Testis (tissue), 3 donors: Measurements from ENCODE around the gene PI3. TPM values are rescaled to one million over a fixed set of nuclear protein-coding genes. Genes with fewer than 3 reads are reported as not detected.

Experiments
- DNase-seq: peaks from one replicate; pipeline ENCODE4 v3.0.0-alpha.2; 2019
- H3K27ac ChIP-seq, 2 donors: fragments of 200-600 bp; sonication (generic); one replicate each; pipeline ENCODE4 v1.5.1; 2019
- H3K27me3 ChIP-seq: fragments of 200-600 bp; sonication (generic); one replicate; pipeline ENCODE4 v1.5.1; 2019
- H3K36me3 ChIP-seq: fragments of 200-600 bp; sonication (generic); one replicate; pipeline ENCODE4 v1.5.1; 2017; ENCODE audit warnings: low read depth; ENCODE audit errors: missing control alignments
- H3K4me1 ChIP-seq: fragments of 200-600 bp; sonication (generic); one replicate; pipeline ENCODE4 v1.5.1; 2019
- H3K4me3 ChIP-seq, 2 donors: fragments of 200-600 bp; sonication (generic); one replicate each; pipeline ENCODE4 v1.5.1; 2017 to 2019
- H3K9me3 ChIP-seq: fragments of 200-600 bp; sonication (generic); one replicate; pipeline ENCODE4 v1.5.1; 2017
- POLR2A ChIP-seq: fragments of 450-650 bp; IDR thresholded peaks from one replicate; pipeline ENCODE4 v1.6.1; 2017; ENCODE audit warnings: antibody characterized with exemption, mild to moderate bottlenecking, moderate library complexity
- WGBS, 2 donors: methylation state at CpG; one replicate each; pipeline ENCODE4 v1.1.5; 2018; 5-methylcytosine and 5-hydroxymethylcytosine counted together
- intact Hi-C: fragments of 100-400 bp; cut with DNase I; formaldehyde crosslinking; loops from one replicate; pipeline ENCODE4 v1.15.1; 2023; ENCODE audit warnings: low total_unique reads
- polyA plus RNA-seq: library from polyadenylated mRNA; stranded (reverse); fragments of 350-450 nt; fragmentation: Illumina TruSeq; extraction: RNeasy Lipid Tissue Mini Kit (QIAGEN cat#74804); gene quantifications from one replicate; pipeline ENCODE4 v1.2.3, GENCODE V29; 2014; ENCODE audit warnings: low read depth, low replicate concordance; ENCODE audit not compliant: insufficient read depth
- total RNA-seq, 2 donors: library from RNA; depleted of rRNA; stranded (reverse); fragments of >200 nt; gene quantifications; one replicate each; pipeline ENCODE4 v1.2.3, GENCODE V29; 2016
- TF ChIP-seq, protein P1 (sequence below), 3 experiments: fragments of 450-650 bp in 2 of 3; fragments of 200-600 bp in 1 of 3; sonication (generic) in 1 of 3; IDR thresholded peaks; one replicate each; pipeline ENCODE4 v1.5.1; 2016 to 2019; ENCODE audit warnings: antibody characterized with exemption in 3 of 3, mild to moderate bottlenecking in 2 of 3, moderate library complexity in 1 of 3

Gene PI3
- total and polyA plus RNA-seq, 3 donors from 2014 or later = 0.94 to 1.2 TPM; not detected in 1

DNA sequence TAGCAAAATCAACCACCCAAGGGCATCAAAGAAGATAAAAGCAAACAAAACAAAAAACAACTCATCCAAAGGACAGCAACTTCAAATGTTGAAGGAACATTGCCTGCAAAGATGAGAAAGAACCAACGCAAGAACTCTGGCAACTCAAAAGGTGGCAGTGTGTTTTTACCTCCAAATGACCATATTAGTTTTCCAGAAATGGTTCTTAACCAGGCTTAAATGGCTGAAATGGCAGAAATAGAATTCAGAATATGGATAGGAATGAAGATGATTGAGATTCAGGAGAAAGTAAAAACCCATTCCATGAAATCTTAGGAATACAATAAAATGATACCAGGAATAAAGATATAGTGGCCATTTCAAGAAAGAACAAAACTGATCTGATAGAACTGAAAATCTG is 9.8 kb upstream of the PI3 start:
- intact Hi-C loops = no loop called here
- no peak overlapping the region for H3K4me3 ChIP-seq
- no peaks in the 10 kb centered on the region for H3K27me3 ChIP-seq
- WGBS, 2 donors = 82 to 96% methylated on average over 1 of the region's 1 CpG
- no peaks in the 10 kb centered on the region for H3K4me1 ChIP-seq
- no peak for DNase-seq
- no peak overlapping the region for H3K27ac ChIP-seq
- TF ChIP-seq POLR2A = no peak
- TF ChIP-seq, protein P1, sequence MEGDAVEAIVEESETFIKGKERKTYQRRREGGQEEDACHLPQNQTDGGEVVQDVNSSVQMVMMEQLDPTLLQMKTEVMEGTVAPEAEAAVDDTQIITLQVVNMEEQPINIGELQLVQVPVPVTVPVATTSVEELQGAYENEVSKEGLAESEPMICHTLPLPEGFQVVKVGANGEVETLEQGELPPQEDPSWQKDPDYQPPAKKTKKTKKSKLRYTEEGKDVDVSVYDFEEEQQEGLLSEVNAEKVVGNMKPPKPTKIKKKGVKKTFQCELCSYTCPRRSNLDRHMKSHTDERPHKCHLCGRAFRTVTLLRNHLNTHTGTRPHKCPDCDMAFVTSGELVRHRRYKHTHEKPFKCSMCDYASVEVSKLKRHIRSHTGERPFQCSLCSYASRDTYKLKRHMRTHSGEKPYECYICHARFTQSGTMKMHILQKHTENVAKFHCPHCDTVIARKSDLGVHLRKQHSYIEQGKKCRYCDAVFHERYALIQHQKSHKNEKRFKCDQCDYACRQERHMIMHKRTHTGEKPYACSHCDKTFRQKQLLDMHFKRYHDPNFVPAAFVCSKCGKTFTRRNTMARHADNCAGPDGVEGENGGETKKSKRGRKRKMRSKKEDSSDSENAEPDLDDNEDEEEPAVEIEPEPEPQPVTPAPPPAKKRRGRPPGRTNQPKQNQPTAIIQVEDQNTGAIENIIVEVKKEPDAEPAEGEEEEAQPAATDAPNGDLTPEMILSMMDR (IDR thresholded peaks at IDR 0.05) = no peak
- H3K36me3 ChIP-seq = no peaks in the 10 kb centered on the region
- H3K9me3 ChIP-seq = no peaks in the 10 kb centered on the region

DNA sequence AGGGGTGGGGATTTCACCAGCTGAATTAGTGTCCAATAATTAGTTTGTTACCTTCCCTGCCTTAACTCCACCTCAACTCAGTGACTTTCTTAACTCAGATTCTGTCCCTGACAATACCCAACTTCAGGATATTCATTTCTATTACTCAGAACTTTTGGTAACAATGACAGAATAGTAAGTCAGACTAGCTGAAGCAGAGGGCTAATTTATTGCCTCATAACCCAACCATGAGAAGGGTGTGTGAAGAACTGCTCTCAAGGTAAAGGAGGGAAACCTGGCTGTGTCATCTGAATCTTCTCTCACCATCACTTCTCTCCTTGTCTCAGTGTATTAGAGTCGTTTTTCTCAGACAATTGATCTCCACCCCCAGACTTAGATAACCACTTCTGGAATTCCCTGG is 1.2 kb upstream of the PI3 start:
- Histone ChIP-seq H3K9me3 (no peaks in the 10 kb centered on the region), H3K4me1 (no peaks in the 10 kb centered on the region), H3K27ac (no peak overlapping the region), H3K36me3 (no peaks in the 10 kb centered on the region), H3K4me3 (no peak overlapping the region), H3K27me3 (no peaks in the 10 kb centered on the region)
- no peak for TF ChIP-seq POLR2A
- TF ChIP-seq, protein P1 (IDR thresholded peaks at IDR 0.05) = no peak
- intact Hi-C loops = no loop called here
- DNase-seq = no peak
- 19 to 22% methylated on average over 1 of the region's 1 CpG for WGBS, 2 donors

DNA sequence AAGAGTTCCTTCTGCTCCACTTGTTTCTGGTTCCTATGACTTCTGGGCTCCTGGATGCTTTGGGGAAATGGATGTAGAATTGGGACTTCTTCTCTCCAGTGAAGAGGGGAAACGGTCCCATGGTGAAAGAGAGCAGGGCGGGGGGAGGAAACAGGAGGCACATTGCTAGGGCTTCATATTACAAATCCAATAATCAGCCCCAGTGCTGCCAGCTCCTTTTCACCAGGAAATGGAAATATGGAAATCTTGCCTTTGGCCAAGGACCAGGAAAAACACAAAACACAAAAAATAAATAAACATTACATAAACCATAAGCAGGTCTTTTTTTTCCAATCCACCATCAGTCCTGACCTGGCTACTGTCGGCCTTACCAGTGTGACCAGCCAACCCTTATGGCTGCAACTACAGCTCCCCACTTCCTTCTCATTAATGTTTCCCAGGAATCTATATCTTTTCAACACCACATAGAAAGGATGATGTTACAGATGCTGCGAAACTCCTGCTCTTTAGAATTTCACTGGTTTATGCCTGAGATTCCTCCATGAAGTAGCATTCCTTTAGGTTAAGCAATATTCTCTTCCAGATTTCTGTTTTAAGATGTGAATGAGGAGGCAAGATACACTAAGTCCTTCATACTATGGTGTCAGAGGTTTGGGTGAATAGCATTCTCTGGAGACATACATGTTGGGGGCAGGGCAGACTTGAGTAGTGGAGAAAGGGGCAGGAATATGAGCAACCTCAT is 2.0 kb downstream of the PI3 start:
- H3K4me1 ChIP-seq = no peaks in the 10 kb centered on the region
- H3K27me3 ChIP-seq = no peaks in the 10 kb centered on the region
- intact Hi-C loops = no loop called here
- H3K36me3 ChIP-seq = no peaks in the 10 kb centered on the region
- TF ChIP-seq, protein P1 (IDR thresholded peaks at IDR 0.05) = no peak
- no peak for TF ChIP-seq POLR2A
- H3K4me3 ChIP-seq = no peak overlapping the region
- WGBS, 2 donors = 82 to 89% methylated on average over 3 to 4 of the region's 4 CpGs
- DNase-seq = no peak
- H3K9me3 ChIP-seq = no peaks in the 10 kb centered on the region
- H3K27ac ChIP-seq = no peak overlapping the region

DNA sequence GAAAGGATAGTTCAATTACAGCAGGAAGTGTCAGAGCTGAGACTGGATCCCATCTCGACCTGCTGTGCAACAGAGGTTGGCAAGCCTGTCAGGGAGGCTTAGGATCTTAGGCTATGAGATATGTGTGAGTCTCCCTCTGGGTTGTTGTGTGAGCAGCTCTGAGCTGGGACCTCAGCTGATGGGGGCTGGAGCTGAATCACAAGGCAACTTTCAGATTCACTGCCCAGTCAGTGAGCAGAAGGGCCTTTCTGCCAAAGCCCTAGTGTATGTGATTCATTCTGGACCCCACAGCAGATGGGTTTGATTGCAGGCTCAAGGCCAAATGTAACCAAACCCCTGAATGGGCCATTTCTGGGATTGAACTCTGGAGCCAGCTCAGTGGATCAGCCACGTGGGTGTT is 4.5 kb downstream of the PI3 start:
- intact Hi-C loops = no loop called here

More for the DNA sequence above, 4.5 kb downstream of the PI3 start:
- no peaks in the 10 kb centered on the region for H3K27me3 ChIP-seq
- no peaks in the 10 kb centered on the region for H3K36me3 ChIP-seq
- H3K4me3 ChIP-seq = no peak overlapping the region
- DNase-seq = no peak
- no peaks in the 10 kb centered on the region for H3K4me1 ChIP-seq
- no peak overlapping the region for H3K27ac ChIP-seq
- no peaks in the 10 kb centered on the region for H3K9me3 ChIP-seq
- TF ChIP-seq, protein P1 (IDR thresholded peaks at IDR 0.05) = no peak
- TF ChIP-seq POLR2A = no peak
- 68 to 80% methylated on average over 2 of the region's 2 CpGs for WGBS, 2 donors
